Measurements from ENCODE around the gene DTX3L.

DNA sequence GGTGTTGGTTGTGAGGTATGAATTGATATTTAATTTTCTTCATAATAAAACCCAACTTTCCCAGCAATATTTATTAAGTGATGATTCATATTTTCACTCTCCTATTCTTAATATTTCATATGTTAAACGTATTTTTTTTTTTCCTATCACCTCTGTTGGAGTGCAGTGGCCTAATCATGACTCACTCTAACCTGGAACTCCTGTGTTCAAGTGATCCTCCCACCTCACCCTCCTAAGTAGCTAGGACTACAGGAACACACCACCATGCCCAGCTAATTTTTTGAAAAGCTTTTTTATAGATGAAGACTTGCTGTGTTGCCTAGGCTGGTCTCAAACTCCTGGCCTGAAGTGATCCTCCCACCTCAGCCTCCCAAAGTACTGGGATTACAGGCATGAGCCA is 22.0 kb downstream of the DTX3L start:
- TF ChIP-seq ZNF274 (IDR thresholded peaks at IDR 0.05; ENCODE audit: low read depth, low read length) (no peak), YY1 (IDR thresholded peaks at IDR 0.05; ENCODE audit: insufficient read depth, insufficient read length) (no peak), SUZ12 (IDR thresholded peaks at IDR 0.05; ENCODE audit: extremely low read depth, insufficient read depth, insufficient read length) (no peak)

All from NT2/D1 (cell line).